Thymus (tissue), 11 donors: ENCODE measurements around the gene AVP. TPM values are rescaled to one million over a fixed set of nuclear protein-coding genes. Genes with fewer than 3 reads are reported as not detected.
"Not testable (repeated sequence)": the region's sequence is repeated elsewhere in the genome, so short reads cannot be mapped to it uniquely, and the experiment has no call there.

Experiments used
- DNase-seq, 9 donors: peaks; one replicate each; pipeline ENCODE4 v3.0.0-alpha.2; 2013; ENCODE audit warnings: low spot score in 9 of 9, low read depth in 6 of 9, missing footprints in 1 of 9
- H3K27ac ChIP-seq, 2 donors: one replicate each; pipeline ENCODE4 v1.5.1; 2013; ENCODE audit warnings: control low read depth in 1 of 2, low read depth in 1 of 2, low read length in 1 of 2, mild to moderate bottlenecking in 1 of 2, moderate library complexity in 1 of 2
- H3K27me3 ChIP-seq, 2 donors: one replicate each; pipeline ENCODE4 v1.5.1; 2013; ENCODE audit warnings: low read length in 1 of 2; ENCODE audit not compliant: control insufficient read depth in 2 of 2, insufficient read depth in 1 of 2
- H3K36me3 ChIP-seq, 2 donors: one replicate each; pipeline ENCODE4 v1.5.1; 2013; ENCODE audit warnings: low read length in 1 of 2, mild to moderate bottlenecking in 1 of 2, moderate library complexity in 1 of 2; ENCODE audit not compliant: control insufficient read depth in 2 of 2, insufficient read depth in 2 of 2
- H3K4me1 ChIP-seq, 2 donors: one replicate each; pipeline ENCODE4 v1.5.1; 2013; ENCODE audit warnings: low read length in 2 of 2; ENCODE audit not compliant: control insufficient read depth in 2 of 2, insufficient read depth in 2 of 2
- H3K4me3 ChIP-seq, 2 donors: one replicate each; pipeline ENCODE4 v1.5.1; 2013; ENCODE audit warnings: low read length in 2 of 2, control low read depth in 1 of 2, mild to moderate bottlenecking in 1 of 2
- H3K9me3 ChIP-seq, 2 donors: one replicate each; pipeline ENCODE4 v1.5.1; 2013; ENCODE audit warnings: low read length in 1 of 2, mild to moderate bottlenecking in 1 of 2; ENCODE audit not compliant: control insufficient read depth in 2 of 2, insufficient read depth in 1 of 2
- WGBS: extraction: QIAGEN DNeasy Blood & Tissue Kit; methylation state at CpG from one replicate; pipeline ENCODE4 v1.1.7; 2013; 5-methylcytosine and 5-hydroxymethylcytosine counted together
- polyA plus RNA-seq: library from polyadenylated mRNA; stranded (reverse); fragments of 200-250 nt; gene quantifications from one replicate; pipeline ENCODE4 v1.2.3, GENCODE V29; 2013
- total RNA-seq: library from RNA; stranded (reverse); fragments of 120-200 nt; gene quantifications from one replicate; pipeline ENCODE4 v1.2.4, GENCODE V29; 2013
- donor health status: healthy.

The AVP gene
- total and polyA plus RNA-seq, 2 donors, result 0.33 to 5.2 TPM

DNA sequence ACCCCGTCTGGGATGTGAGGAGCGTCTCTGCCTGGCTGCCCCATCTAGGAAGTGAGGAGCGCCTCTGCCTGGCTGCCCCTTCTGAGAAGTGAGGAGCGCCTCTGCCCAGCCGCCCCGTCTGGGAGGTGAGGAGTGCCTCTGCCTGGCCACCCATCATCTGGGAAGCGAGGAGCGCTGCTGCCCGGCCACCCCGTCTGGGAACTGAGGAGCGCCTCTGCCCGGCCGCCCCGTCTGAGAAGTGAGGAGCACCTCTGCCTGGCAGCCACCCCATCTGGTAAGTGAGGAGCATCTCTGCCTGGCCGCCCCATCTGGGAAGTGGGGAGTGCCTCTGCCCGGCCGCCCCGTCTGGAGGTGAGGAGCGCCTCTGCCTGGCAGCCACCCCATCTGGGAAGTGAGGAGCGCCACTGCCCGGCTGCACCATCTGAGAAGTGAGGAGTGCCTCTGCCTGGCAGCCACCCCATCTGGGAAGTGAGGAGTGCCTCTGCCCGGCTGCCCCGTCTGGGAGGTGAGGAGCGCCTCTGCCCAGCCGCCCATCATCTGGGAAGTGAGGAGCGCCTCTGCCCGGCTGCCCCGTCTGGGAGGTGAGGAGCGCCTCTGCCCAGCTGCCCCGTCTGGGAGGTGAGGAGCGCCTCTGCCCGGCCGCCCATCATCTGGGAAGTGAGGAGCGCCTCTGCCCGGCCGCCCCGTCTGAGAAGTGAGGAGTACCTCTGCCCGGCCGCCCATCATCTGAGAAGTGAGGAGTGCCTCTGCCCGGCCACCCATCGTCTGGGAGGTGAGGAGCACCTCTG is 40.4 kb upstream of the AVP start:
- H3K36me3 ChIP-seq, result peaks cover 19 to 22% of the 10 kb centered on the region in 2 donors
- H3K4me1 ChIP-seq, result peaks cover 4 to 11% of the 10 kb centered on the region in 2 donors
- DNase-seq, H3K27ac ChIP-seq, H3K27me3 ChIP-seq, H3K4me3 ChIP-seq: not testable (repeated sequence)
- peaks cover 1 to 23% of the 10 kb centered on the region in 2 donors for H3K9me3 ChIP-seq
- WGBS, result 98% methylated on average over 41 of the region's 41 CpGs

DNA sequence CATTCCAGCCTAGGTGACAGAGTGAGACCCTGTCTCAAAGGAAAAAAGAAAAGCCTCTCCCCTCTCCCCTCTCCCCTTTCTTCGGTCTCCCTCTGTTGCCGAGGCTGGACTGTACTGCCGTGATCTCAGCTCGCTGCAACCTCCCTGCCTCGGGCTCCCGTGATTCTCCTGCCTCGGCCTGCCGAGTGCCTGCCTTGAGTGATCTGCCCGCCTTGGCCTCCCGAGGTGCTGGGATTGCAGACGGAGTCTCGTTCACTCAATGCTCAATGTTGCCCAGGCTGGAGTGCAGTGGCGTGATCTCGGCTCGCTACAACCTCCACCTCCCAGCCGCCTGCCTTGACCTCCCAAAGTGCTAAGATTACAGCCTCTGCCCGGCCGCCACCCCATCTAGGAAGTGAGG is 39.6 kb upstream of the AVP start:
- not testable (repeated sequence) for H3K4me3 ChIP-seq, H3K27ac ChIP-seq, H3K27me3 ChIP-seq, DNase-seq
- peaks cover 4 to 11% of the 10 kb centered on the region in 2 donors for H3K4me1 ChIP-seq
- H3K36me3 ChIP-seq, result peaks cover 22 to 25% of the 10 kb centered on the region in 2 donors
- H3K9me3 ChIP-seq, result peaks cover 1 to 23% of the 10 kb centered on the region in 2 donors
- WGBS, result 95% methylated on average over 16 of the region's 18 CpGs

GRCh38 chr20:3123542-3123941 is 39.0 kb upstream of the AVP start:
- peaks cover 22 to 25% of the 10 kb centered on the region in 2 donors for H3K36me3 ChIP-seq
- 97% methylated on average over 1 of the region's 1 CpG for WGBS

GRCh38 chr20:3121955-3122610 is 37.6 kb upstream of the AVP start:
- Histone ChIP-seq H3K4me3 (no peak overlapping the region), H3K27ac (peak overlapping the region in 1 of 2 donors; percentile 2), H3K27me3 (no peaks in the 10 kb centered on the region), H3K36me3 (peaks cover 22 to 25% of the 10 kb centered on the region in 2 donors), H3K9me3 (peaks cover 1 to 23% of the 10 kb centered on the region in 2 donors), H3K4me1 (peaks cover 4 to 11% of the 10 kb centered on the region in 2 donors)
- WGBS, result 96% methylated on average over 12 of the region's 12 CpGs
- no peak for DNase-seq

More at GRCh38 chr20:3123542-3123941, 39.0 kb upstream of the AVP start:
- Histone ChIP-seq H3K27ac (no peak overlapping the region), H3K27me3 (no peaks in the 10 kb centered on the region), H3K4me1 (peaks cover 4 to 11% of the 10 kb centered on the region in 2 donors), H3K9me3 (peaks cover 1 to 23% of the 10 kb centered on the region in 2 donors), H3K4me3 (no peak overlapping the region)
- DNase-seq, result no peak

GRCh38 chr20:3121271-3121911 is 36.9 kb upstream of the AVP start:
- DNase-seq, result peak in 2 of 9 donors; percentile 25 to 60
- 64% methylated on average over 11 of the region's 11 CpGs for WGBS
- Histone ChIP-seq H3K9me3 (peaks cover 1 to 23% of the 10 kb centered on the region in 2 donors), H3K4me1 (peaks cover 4 to 11% of the 10 kb centered on the region in 2 donors), H3K36me3 (peaks cover 22 to 25% of the 10 kb centered on the region in 2 donors), H3K27me3 (no peaks in the 10 kb centered on the region), H3K27ac (peak overlapping the region; percentile 2 to 62), H3K4me3 (no peak overlapping the region)

GRCh38 chr20:3119044-3119443 is 34.5 kb upstream of the AVP start:
- WGBS, result 96% methylated on average over 5 of the region's 5 CpGs
- Histone ChIP-seq H3K27ac (no peak overlapping the region), H3K4me1 (peaks cover 4 to 11% of the 10 kb centered on the region in 2 donors), H3K27me3 (no peaks in the 10 kb centered on the region), H3K36me3 (peaks cover 22 to 25% of the 10 kb centered on the region in 2 donors), H3K9me3 (peaks cover 0 to 6% of the 10 kb centered on the region in 2 donors), H3K4me3 (no peak overlapping the region)
- no peak for DNase-seq

DNA sequence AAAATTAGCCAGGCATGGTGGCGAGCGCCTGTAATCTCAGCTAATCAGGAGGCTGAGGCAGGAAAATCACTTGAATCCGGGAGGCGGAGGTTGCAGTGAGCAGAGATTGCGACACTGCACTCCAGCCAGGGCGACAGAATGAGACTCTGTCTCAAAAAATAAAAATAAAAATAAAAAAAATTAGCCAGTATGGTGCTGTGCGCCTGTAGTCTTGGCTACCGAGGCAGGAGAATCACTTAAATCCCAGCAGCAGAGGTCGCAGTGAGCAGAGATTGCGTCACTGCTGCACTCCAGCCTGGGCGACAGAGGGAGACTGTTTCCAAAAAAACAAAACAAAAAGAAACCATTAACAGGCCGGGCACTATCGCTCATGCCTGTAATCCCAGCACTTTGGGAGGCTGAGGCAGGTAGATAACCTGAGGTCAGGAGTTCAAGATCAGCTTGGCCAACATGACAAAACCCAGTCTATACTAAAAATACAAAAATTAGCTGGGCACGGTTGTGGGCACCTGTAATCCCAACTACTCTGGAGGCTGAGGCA is 33.4 kb upstream of the AVP start:
- Histone ChIP-seq H3K4me1 (peaks cover 4 to 11% of the 10 kb centered on the region in 2 donors), H3K36me3 (peaks cover 20 to 29% of the 10 kb centered on the region in 2 donors)
- not testable (repeated sequence) for H3K4me3 ChIP-seq, H3K9me3 ChIP-seq, H3K27ac ChIP-seq, H3K27me3 ChIP-seq
- WGBS, result 61% methylated on average over 14 of the region's 14 CpGs
- DNase-seq, result peak in 2 of 9 donors; percentile 43 to 57

DNA sequence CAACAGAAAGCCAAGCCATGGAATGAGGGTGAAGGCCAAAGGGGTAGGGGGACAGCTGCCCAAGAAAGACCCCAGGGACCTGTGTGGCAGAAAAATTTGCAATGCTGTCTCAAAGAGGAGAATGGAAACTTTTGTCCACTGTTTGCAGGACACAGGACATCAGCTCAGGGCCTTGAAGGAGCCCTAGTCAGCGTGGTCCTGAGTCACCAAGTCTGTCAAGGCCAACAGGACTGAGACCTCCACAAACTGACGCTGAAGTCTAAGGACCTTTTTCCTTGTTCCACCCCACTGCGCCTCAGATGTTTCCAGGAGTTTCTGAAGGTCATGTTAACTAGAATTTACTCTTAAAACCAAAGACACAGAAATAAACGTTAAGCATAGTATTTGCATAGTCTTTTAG is 31.8 kb upstream of the AVP start:
- Histone ChIP-seq H3K4me1 (peaks cover under 1 to 4% of the 10 kb centered on the region in 2 donors), H3K9me3 (no peaks in the 10 kb centered on the region), H3K4me3 (no peak overlapping the region), H3K36me3 (peaks cover 9 to 14% of the 10 kb centered on the region in 2 donors), H3K27ac (no peak overlapping the region), H3K27me3 (no peaks in the 10 kb centered on the region)
- 94% methylated on average over 4 of the region's 4 CpGs for WGBS
- DNase-seq, result no peak
